K562 (cell line): ENCODE measurements around the gene RSRC1. TPM values are rescaled to one million over a fixed set of nuclear protein-coding genes. Genes with fewer than 3 reads are reported as not detected.

Source experiments
- ATAC-seq: fragments of 200-7000 bp; cut with Tn5 transposase; 3 replicates; pipeline ENCODE4 v1.9.1; 2020; ENCODE audit warnings: moderate library complexity
- BruUV-seq: library from RNA; stranded (reverse); fragments of 400-500 nt; replicated peaks from 2 replicates; lab custom pipeline; 2021; lab: Mats Ljungman, UMichigan
- CTCF ChIA-PET: fragments of 300-600 bp; formaldehyde crosslinking; extraction: SDS; loops from one replicate; lab custom pipeline; 2021; ENCODE audit warnings: low intra/inter-chr PET ratio; lab: Yijun Ruan, JAX
- POLR2A ChIA-PET: fragments of 300-600, 350-650 bp; sonication (Branson Sonifier 250); formaldehyde crosslinking; extraction: SDS; loops from one replicate; lab custom pipeline; 2021; ENCODE audit warnings: antibody characterized with exemption, inconsistent platforms; lab: Yijun Ruan, JAX
- DNase-seq, 4 experiments: peaks; one replicate each; pipeline versions ENCODE4 v3.0.0 to v3.0.0-alpha.2; 2011 to 2018; ENCODE audit warnings: low spot score in 3 of 4, mixed read lengths in 3 of 4; ENCODE audit errors: extremely low read depth in 1 of 4
- FAIRE-seq: peaks from 2 replicates; lab custom pipeline; 2011; peaks lifted over from hg19 to GRCh38; lab: Jason Lieb, UNC
- H2AFZ ChIP-seq: 2 replicates; pipeline ENCODE4 v1.6.0; 2011; ENCODE audit warnings: low read depth, low read length, control low read depth, inconsistent platforms
- H3K27ac ChIP-seq: fragments of 200-600 bp; 3 replicates; pipeline ENCODE4 v1.8.0; 2011; ENCODE audit warnings: low read depth, mild to moderate bottlenecking, control low read depth, inconsistent platforms, low read length, moderate library complexity, mixed read lengths; ENCODE audit errors: extremely low read depth
- H3K27me3 ChIP-seq, 2 experiments: fragments of 300-600 bp in 1 of 2; 2 replicates in 1 of 2; 3 replicates in 1 of 2; pipeline versions ENCODE4 v1.6.0 to v1.8.0; 2011; ENCODE audit warnings: inconsistent platforms in 2 of 2, low read length in 2 of 2, mild to moderate bottlenecking in 1 of 2, mixed read lengths in 1 of 2, moderate library complexity in 1 of 2; ENCODE audit not compliant: control insufficient read depth in 2 of 2, insufficient read depth in 2 of 2
- H3K36me3 ChIP-seq: fragments of 300-600 bp; 3 replicates; pipeline ENCODE4 v1.8.0; 2011; ENCODE audit warnings: mild to moderate bottlenecking, low read length, inconsistent platforms; ENCODE audit not compliant: control insufficient read depth, insufficient read depth
- H3K4me1 ChIP-seq, 2 experiments: fragments of 200-600 bp in 1 of 2; replicated peaks in 1 of 2; 2 replicates in 1 of 2; 3 replicates in 1 of 2; pipeline versions ENCODE4 v1.5.1 to v1.8.0; 2011; ENCODE audit warnings: inconsistent platforms in 2 of 2, low read length in 2 of 2, mild to moderate bottlenecking in 1 of 2, mixed read lengths in 1 of 2, moderate library complexity in 1 of 2; ENCODE audit not compliant: control insufficient read depth in 2 of 2, insufficient read depth in 2 of 2
- H3K4me2 ChIP-seq: 2 replicates; pipeline ENCODE4 v1.6.1; 2011; ENCODE audit warnings: low read length, control low read depth, inconsistent platforms, mixed read lengths; ENCODE audit not compliant: insufficient read depth
- H3K4me3 ChIP-seq: fragments of 200-600 bp; sonication (generic), shearing (Covaris generic); 2 replicates; pipeline ENCODE4 v1.5.1; 2016; ENCODE audit warnings: control low read depth, inconsistent platforms
- H3K79me2 ChIP-seq: fragments of 200-600 bp; 3 replicates; pipeline ENCODE4 v1.8.0; 2011; ENCODE audit warnings: low read length, inconsistent platforms; ENCODE audit not compliant: control insufficient read depth, insufficient read depth
- H3K9ac ChIP-seq, 2 experiments: 2 replicates each; pipeline versions ENCODE4 v1.6.0 to v1.6.1; 2011; ENCODE audit warnings: low read depth in 2 of 2, low read length in 2 of 2, control low read depth in 1 of 2, inconsistent platforms in 1 of 2, mild to moderate bottlenecking in 1 of 2, mixed read lengths in 1 of 2; ENCODE audit not compliant: insufficient read depth in 1 of 2
- H3K9me1 ChIP-seq: one replicate; pipeline ENCODE4 v1.6.0; 2011; ENCODE audit warnings: inconsistent platforms, mild to moderate bottlenecking, low read length, moderate library complexity; ENCODE audit not compliant: control insufficient read depth, insufficient read depth
- H3K9me3 ChIP-seq: replicated peaks from 2 replicates; pipeline ENCODE4 v1.5.1; 2011; ENCODE audit warnings: low read depth, low read length, inconsistent platforms; ENCODE audit not compliant: control insufficient read depth, insufficient read depth
- H4K20me1 ChIP-seq: replicated peaks from 2 replicates; pipeline ENCODE4 v1.6.1; 2011; ENCODE audit warnings: low read length, inconsistent platforms, mixed read lengths; ENCODE audit not compliant: control insufficient read depth, insufficient read depth
- EP300 ChIP-seq: IDR thresholded peaks from 2 replicates; pipeline ENCODE4 v1.6.1; 2012; ENCODE audit warnings: low read length, improper control_type of control experiment
- NR2C1 ChIP-seq, 2 experiments: fragments of 450-650 bp; IDR thresholded peaks; 2 replicates each; pipeline ENCODE4 v1.6.1; 2017; ENCODE audit warnings: mild to moderate bottlenecking in 2 of 2, antibody characterized with exemption in 1 of 2, inconsistent platforms in 1 of 2, missing compliant biosample characterization in 1 of 2, missing genetic modification characterization in 1 of 2
- TAF1 ChIP-seq: IDR thresholded peaks from 2 replicates; pipeline ENCODE4 v1.6.1; 2011; ENCODE audit warnings: mild to moderate bottlenecking, low read length, moderate library complexity; ENCODE audit not compliant: insufficient read depth, control insufficient read depth, severe bottlenecking; ENCODE audit errors: extremely low read depth
- U2AF2 ChIP-seq: fragments of 200-400 bp; formaldehyde crosslinking; optimal IDR thresholded peaks from 2 replicates; pipeline ENCODE3; 2017; ENCODE audit warnings: low read depth, mild to moderate bottlenecking, low read length
- ZKSCAN3 ChIP-seq: fragments of 250-450 bp; sonication (Bioruptor Pico); IDR thresholded peaks from 2 replicates; pipeline ENCODE4 v1.4.0; 2020
- ZNF143 ChIP-seq: sonication (generic); formaldehyde crosslinking; IDR thresholded peaks from 2 replicates; pipeline ENCODE4 v1.9.0; 2022; ENCODE audit warnings: mild to moderate bottlenecking, missing genetic modification reagents
- ZNF197 ChIP-seq: fragments of 200-800 bp; sonication (Bioruptor generic); IDR thresholded peaks from 2 replicates; pipeline ENCODE4 v1.6.1; 2016; ENCODE audit warnings: low read depth, missing genetic modification characterization, missing compliant biosample characterization
- ZNF232 ChIP-seq: sonication (generic); formaldehyde crosslinking; IDR thresholded peaks from 2 replicates; pipeline ENCODE4 v1.8.0; 2022; ENCODE audit warnings: mild to moderate bottlenecking, missing genetic modification reagents
- ZNF347 ChIP-seq: fragments of 450-650 bp; formaldehyde crosslinking; IDR thresholded peaks from 2 replicates; pipeline ENCODE4 v1.4.0; 2020; ENCODE audit warnings: low read depth, mild to moderate bottlenecking, moderate library complexity
- ZNF384 ChIP-seq: IDR thresholded peaks from 2 replicates; pipeline ENCODE4 v1.6.1; 2012; ENCODE audit warnings: low read depth, low read length, improper control_type of control experiment
- ZNF57 ChIP-seq: fragments of 450-650 bp; formaldehyde crosslinking; IDR thresholded peaks from 2 replicates; pipeline ENCODE4 v1.4.0; 2020; ENCODE audit warnings: mild to moderate bottlenecking, moderate library complexity
- ZNF668 ChIP-seq: fragments of 250-450 bp; sonication (Bioruptor Pico); IDR thresholded peaks from 2 replicates; pipeline ENCODE4 v1.8.0; 2022; ENCODE audit warnings: mild to moderate bottlenecking, inconsistent platforms
- whole genome bisulfite sequencing: fragments of 100-300 bp; shearing (Covaris generic); methylation state at CpG from one replicate; pipeline ENCODE4 v1.1.6; 2016; ENCODE audit warnings: low coverage, mixed read lengths; ENCODE audit not compliant: insufficient coverage; ENCODE audit errors: missing lambda C conversion rate; 5-methylcytosine and 5-hydroxymethylcytosine counted together
- in situ Hi-C: fragments of 300-500 bp; cut with MboI; formaldehyde crosslinking; loops from 4 replicates; pipeline ENCODE4 v1.15.0; 2018; ENCODE audit warnings: inconsistent platforms, mixed read lengths
- intact Hi-C: fragments of 100-400 bp; cut with micrococcal nuclease; formaldehyde crosslinking; loops from 2 replicates; pipeline ENCODE4 v1.14.2; 2022
- polyA plus RNA-seq, 8 experiments: library from polyadenylated mRNA; depleted of rRNA in 4 of 8; stranded (reverse) in 5 of 8; unstranded in 3 of 8; fragments of >200 nt; fragmentation: Nextera tagmentation in 2 of 8; fragmentation: Illumina TruSeq in 1 of 8; extraction: Ambion mirVana in 2 of 8; extraction: Trizol in 1 of 8; gene quantifications; 2 replicates each; pipeline versions ENCODE4 v1.2.1 to v1.2.3, GENCODE V29; 2011 to 2014; ENCODE audit warnings: inconsistent platforms in 1 of 8, missing spikeins in 1 of 8
- total RNA-seq, 7 experiments: library from RNA; depleted of rRNA in 6 of 7; stranded (reverse); fragments of >200 nt in 6 of 7; fragmentation: Illumina TruSeq in 2 of 7; extraction: Trizol in 2 of 7; gene quantifications; 2 replicates each; pipeline versions ENCODE4 v1.2.1 to v1.2.3, GENCODE V29; 2011 to 2021; ENCODE audit warnings: low replicate concordance in 1 of 7
- TF ChIP-seq, protein P1 (sequence below): IDR thresholded peaks from 2 replicates; pipeline ENCODE4 v1.6.1; 2011; ENCODE audit warnings: borderline replicate concordance, low read depth, mild to moderate bottlenecking, moderate library complexity, low read length; ENCODE audit not compliant: insufficient read depth, poor library complexity, severe bottlenecking

The RSRC1 gene
- total and polyA plus RNA-seq, 9 of the 15 experiments (the other 6 are each of a cell fraction or from before 2014, with no cell fraction given) = 19.3 to 128 (median 75.5) TPM

DNA sequence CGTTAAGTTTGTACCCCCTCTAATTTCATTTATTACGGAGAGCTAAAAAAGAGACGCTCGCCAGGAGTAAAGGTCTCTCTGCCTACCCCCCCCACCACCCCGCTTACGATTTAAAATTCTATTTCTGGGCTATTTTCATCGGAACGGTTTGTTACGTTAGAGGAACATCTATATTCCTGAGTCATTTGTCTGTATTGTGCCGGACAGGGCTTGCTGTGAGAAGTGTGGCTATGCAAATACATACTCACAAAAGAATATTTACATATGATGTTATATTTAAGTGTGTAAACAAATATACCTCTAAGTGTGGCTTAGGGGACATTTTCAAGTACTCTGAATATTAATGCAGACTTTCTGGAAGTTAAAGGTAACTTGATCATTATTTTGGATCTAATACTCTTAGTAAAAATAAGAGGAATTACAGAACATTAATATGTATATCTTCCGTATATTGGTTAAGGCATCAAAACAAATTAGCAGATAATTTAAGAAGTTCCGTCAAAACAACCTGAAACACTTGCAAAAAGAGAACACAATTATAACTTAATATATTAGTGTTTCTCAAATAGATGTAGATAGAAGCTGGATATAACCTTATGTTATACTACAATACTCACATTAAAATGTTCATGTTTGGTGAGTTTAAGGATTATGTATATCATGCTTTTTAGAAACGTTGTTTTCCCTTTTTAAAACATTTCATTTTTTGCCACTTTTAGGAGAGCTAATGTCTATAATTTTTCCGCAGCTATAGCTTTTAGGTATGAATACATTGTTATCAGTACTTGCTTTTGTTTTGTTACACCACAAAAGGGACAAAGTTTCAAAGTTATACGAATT, 2.1 kb upstream of the RSRC1 start:
- ChIA-PET CTCF (no interaction called here), POLR2A (interaction anchor here (2.7 kb wide), 1 partner anchor 10 kb away, joined by 20 read pairs; no protein-coding TSS in a partner anchor)
- Histone ChIP-seq H2AFZ (no peak overlapping the region), H3K9me1 (no peaks in the 10 kb centered on the region), H3K9me3 (no peaks in the 10 kb centered on the region; the same call in 1 of the 2 replicates), H3K27me3 (no peaks in the 10 kb centered on the region), H3K27ac (no peak overlapping the region), H3K36me3 (0 out of 3 replicates have a peak, but pooled peaks cover 3% of the 10 kb centered on the region), H4K20me1 (no peaks in the 10 kb centered on the region), H3K4me2 (no peak overlapping the region), H3K9ac (no peak overlapping the region), H3K79me2 (peaks cover 37% of the 10 kb centered on the region), H3K4me3 (no peak overlapping the region), H3K4me1 (peaks cover 10 to 24% of the 10 kb centered on the region in 2 experiments; a peak in 4 of 5 replicates)
- DNase-seq = no peak
- in situ Hi-C loops (no loop called here), intact Hi-C loops (no loop called here)
- BruUV-seq = no TSS peak
- ATAC-seq = no peak
- WGBS = 76% methylated on average over 10 of the region's 15 CpGs
- no peak for FAIRE-seq
- TF ChIP-seq ZNF197 (CRISPR knock-in tag) (no peak), ZNF668 (CRISPR knock-in tag) (no peak), ZNF347 (CRISPR knock-in tag) (no peak), NR2C1 (IDR thresholded peaks at IDR 0.05) (no peak), NR2C1 (tag; IDR thresholded peaks at IDR 0.05) (no peak), ZNF232 (CRISPR knock-in tag) (no peak), TAF1 (no peak), ZKSCAN3 (CRISPR knock-in tag) (no peak), U2AF2 (no peak), ZNF57 (CRISPR knock-in tag) (no peak), ZNF384 (no peak), ZNF143 (CRISPR knock-in tag) (no peak), EP300 (no peak)
- TF ChIP-seq, protein P1, sequence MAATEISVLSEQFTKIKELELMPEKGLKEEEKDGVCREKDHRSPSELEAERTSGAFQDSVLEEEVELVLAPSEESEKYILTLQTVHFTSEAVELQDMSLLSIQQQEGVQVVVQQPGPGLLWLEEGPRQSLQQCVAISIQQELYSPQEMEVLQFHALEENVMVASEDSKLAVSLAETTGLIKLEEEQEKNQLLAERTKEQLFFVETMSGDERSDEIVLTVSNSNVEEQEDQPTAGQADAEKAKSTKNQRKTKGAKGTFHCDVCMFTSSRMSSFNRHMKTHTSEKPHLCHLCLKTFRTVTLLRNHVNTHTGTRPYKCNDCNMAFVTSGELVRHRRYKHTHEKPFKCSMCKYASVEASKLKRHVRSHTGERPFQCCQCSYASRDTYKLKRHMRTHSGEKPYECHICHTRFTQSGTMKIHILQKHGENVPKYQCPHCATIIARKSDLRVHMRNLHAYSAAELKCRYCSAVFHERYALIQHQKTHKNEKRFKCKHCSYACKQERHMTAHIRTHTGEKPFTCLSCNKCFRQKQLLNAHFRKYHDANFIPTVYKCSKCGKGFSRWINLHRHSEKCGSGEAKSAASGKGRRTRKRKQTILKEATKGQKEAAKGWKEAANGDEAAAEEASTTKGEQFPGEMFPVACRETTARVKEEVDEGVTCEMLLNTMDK = no peak
